K562 (cell line): Measurements from ENCODE around the gene PAQR8. TPM values are rescaled to one million over a fixed set of nuclear protein-coding genes. Genes with fewer than 3 reads are reported as not detected.

Experiments used
- ARHGAP35 ChIP-seq: fragments of 450-650 bp; IDR thresholded peaks from 2 replicates; pipeline ENCODE4 v1.6.1; 2018; ENCODE audit not compliant: partially characterized antibody
- ATF6 ChIP-seq: sonication (generic); formaldehyde crosslinking; IDR thresholded peaks from 2 replicates; pipeline ENCODE4 v1.4.0; 2020; ENCODE audit warnings: mild to moderate bottlenecking, missing genetic modification reagents
- CEBPG ChIP-seq, 3 experiments: fragments of 200-800 bp in 1 of 3; sonication (Bioruptor generic) in 1 of 3; sonication (generic) in 1 of 3; formaldehyde crosslinking in 1 of 3; IDR thresholded peaks in 2 of 3; conservative IDR thresholded peaks in 1 of 3; 2 replicates each; pipeline versions ENCODE4 v1.6.1 to v1.8.0; 2016 to 2022; ENCODE audit warnings: missing compliant biosample characterization in 2 of 3, missing genetic modification characterization in 2 of 3, mild to moderate bottlenecking in 1 of 3, missing genetic modification reagents in 1 of 3
- CXXC5 ChIP-seq: fragments of 250-450 bp; sonication (Bioruptor Pico); IDR thresholded peaks from 2 replicates; pipeline ENCODE4 v1.8.0; 2022; ENCODE audit warnings: inconsistent platforms, mild to moderate bottlenecking, moderate library complexity
- KHSRP ChIP-seq: fragments of 450-650 bp; IDR thresholded peaks from 2 replicates; pipeline ENCODE4 v1.6.1; 2017
- LEF1 ChIP-seq: fragments of 450-650 bp; IDR thresholded peaks from 2 replicates; pipeline ENCODE4 v1.6.1; 2016; ENCODE audit warnings: mild to moderate bottlenecking
- MCM5 ChIP-seq: fragments of 450-650 bp; IDR thresholded peaks from 2 replicates; pipeline ENCODE4 v1.6.1; 2016; ENCODE audit warnings: low read depth
- MYC ChIP-seq, 2 experiments: fragments of 250-450 bp in 1 of 2; sonication (Bioruptor Pico) in 1 of 2; IDR thresholded peaks; 2 replicates each; pipeline versions ENCODE4 v1.5.1 to v1.6.1; 2012 to 2021; ENCODE audit warnings: low read depth in 2 of 2, borderline replicate concordance in 1 of 2, improper control_type of control experiment in 1 of 2, low read length in 1 of 2, mild to moderate bottlenecking in 1 of 2, moderate library complexity in 1 of 2
- RUNX1 ChIP-seq: sonication (generic); IDR thresholded peaks from 2 replicates; pipeline ENCODE4 v1.6.1; 2016; ENCODE audit warnings: antibody characterized with exemption, low read depth
- SMAD2 ChIP-seq: fragments of 150-350 bp; IDR thresholded peaks from 2 replicates; pipeline ENCODE4 v1.6.1; 2014; ENCODE audit warnings: low read depth, mild to moderate bottlenecking, low read length
- SNAPC5 ChIP-seq: fragments of 250-450 bp; sonication (Bioruptor Pico); IDR thresholded peaks from 2 replicates; pipeline ENCODE4 v1.8.0; 2021; ENCODE audit warnings: moderate library complexity, mild to moderate bottlenecking, inconsistent platforms
- TAF1 ChIP-seq: IDR thresholded peaks from 2 replicates; pipeline ENCODE4 v1.6.1; 2011; ENCODE audit warnings: mild to moderate bottlenecking, low read length, moderate library complexity; ENCODE audit not compliant: insufficient read depth, control insufficient read depth, severe bottlenecking; ENCODE audit errors: extremely low read depth
- TEAD1 ChIP-seq, 2 experiments: fragments of 450-650 bp in 1 of 2; sonication (generic) in 1 of 2; formaldehyde crosslinking; IDR thresholded peaks; 2 replicates each; pipeline versions ENCODE4 v1.4.0 to v1.8.0; 2020 to 2022; ENCODE audit warnings: mild to moderate bottlenecking in 2 of 2, missing genetic modification reagents in 1 of 2
- ZNF174 ChIP-seq: fragments of 250-450 bp; sonication (Bioruptor Pico); IDR thresholded peaks from 2 replicates; pipeline ENCODE4 v1.4.0; 2020; ENCODE audit warnings: mild to moderate bottlenecking
- ZNF316 ChIP-seq: fragments of 450-650 bp; IDR thresholded peaks from 2 replicates; pipeline ENCODE4 v1.6.1; 2016
- ZNF695 ChIP-seq: fragments of 450-650 bp; formaldehyde crosslinking; IDR thresholded peaks from 2 replicates; pipeline ENCODE4 v1.4.0; 2020; ENCODE audit warnings: mild to moderate bottlenecking, moderate library complexity
- polyA plus RNA-seq, 8 experiments: library from polyadenylated mRNA; depleted of rRNA in 4 of 8; stranded (reverse) in 5 of 8; unstranded in 3 of 8; fragments of >200 nt; fragmentation: Nextera tagmentation in 2 of 8; fragmentation: Illumina TruSeq in 1 of 8; extraction: Ambion mirVana in 2 of 8; extraction: Trizol in 1 of 8; gene quantifications; 2 replicates each; pipeline versions ENCODE4 v1.2.1 to v1.2.3, GENCODE V29; 2011 to 2014; ENCODE audit warnings: inconsistent platforms in 1 of 8, missing spikeins in 1 of 8
- total RNA-seq, 7 experiments: library from RNA; depleted of rRNA in 6 of 7; stranded (reverse); fragments of >200 nt in 6 of 7; fragmentation: Illumina TruSeq in 2 of 7; extraction: Trizol in 2 of 7; gene quantifications; 2 replicates each; pipeline versions ENCODE4 v1.2.1 to v1.2.3, GENCODE V29; 2011 to 2021; ENCODE audit warnings: low replicate concordance in 1 of 7
- TF ChIP-seq, protein P1 (sequence below): fragments of 450-650 bp; IDR thresholded peaks from 2 replicates; pipeline ENCODE4 v1.6.1; 2016; ENCODE audit warnings: low read depth
- TF ChIP-seq, protein P2 (sequence below): fragments of 250-450 bp; sonication (Bioruptor Pico); IDR thresholded peaks from 2 replicates; pipeline ENCODE4 v1.8.0; 2021; ENCODE audit warnings: mild to moderate bottlenecking, moderate library complexity

Gene PAQR8
- total and polyA plus RNA-seq, 9 of the 15 experiments (the other 6 are each of a cell fraction or from before 2014, with no cell fraction given), result 1.4 to 10.2 (median 3.5) TPM

DNA sequence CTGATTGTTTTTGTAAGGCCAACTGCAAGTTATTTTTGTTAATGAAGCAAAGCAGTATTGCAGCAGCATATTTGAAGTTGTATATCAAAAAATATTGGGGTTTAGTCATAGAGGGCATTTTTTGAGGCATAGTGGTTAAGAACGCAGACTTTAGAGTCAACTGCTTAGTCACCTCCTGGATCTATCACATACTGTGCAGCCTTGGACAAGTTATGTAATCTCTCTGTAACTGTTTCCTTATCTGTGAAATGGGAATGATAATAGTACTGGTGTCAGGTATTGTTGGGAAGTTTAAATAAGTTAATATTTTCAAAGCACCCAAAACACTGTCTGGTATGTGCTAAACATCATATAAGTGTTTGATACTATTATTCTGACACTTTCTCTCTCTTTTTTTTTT is 31.0 kb downstream of the PAQR8 start (continued):
- TF ChIP-seq, protein P1, sequence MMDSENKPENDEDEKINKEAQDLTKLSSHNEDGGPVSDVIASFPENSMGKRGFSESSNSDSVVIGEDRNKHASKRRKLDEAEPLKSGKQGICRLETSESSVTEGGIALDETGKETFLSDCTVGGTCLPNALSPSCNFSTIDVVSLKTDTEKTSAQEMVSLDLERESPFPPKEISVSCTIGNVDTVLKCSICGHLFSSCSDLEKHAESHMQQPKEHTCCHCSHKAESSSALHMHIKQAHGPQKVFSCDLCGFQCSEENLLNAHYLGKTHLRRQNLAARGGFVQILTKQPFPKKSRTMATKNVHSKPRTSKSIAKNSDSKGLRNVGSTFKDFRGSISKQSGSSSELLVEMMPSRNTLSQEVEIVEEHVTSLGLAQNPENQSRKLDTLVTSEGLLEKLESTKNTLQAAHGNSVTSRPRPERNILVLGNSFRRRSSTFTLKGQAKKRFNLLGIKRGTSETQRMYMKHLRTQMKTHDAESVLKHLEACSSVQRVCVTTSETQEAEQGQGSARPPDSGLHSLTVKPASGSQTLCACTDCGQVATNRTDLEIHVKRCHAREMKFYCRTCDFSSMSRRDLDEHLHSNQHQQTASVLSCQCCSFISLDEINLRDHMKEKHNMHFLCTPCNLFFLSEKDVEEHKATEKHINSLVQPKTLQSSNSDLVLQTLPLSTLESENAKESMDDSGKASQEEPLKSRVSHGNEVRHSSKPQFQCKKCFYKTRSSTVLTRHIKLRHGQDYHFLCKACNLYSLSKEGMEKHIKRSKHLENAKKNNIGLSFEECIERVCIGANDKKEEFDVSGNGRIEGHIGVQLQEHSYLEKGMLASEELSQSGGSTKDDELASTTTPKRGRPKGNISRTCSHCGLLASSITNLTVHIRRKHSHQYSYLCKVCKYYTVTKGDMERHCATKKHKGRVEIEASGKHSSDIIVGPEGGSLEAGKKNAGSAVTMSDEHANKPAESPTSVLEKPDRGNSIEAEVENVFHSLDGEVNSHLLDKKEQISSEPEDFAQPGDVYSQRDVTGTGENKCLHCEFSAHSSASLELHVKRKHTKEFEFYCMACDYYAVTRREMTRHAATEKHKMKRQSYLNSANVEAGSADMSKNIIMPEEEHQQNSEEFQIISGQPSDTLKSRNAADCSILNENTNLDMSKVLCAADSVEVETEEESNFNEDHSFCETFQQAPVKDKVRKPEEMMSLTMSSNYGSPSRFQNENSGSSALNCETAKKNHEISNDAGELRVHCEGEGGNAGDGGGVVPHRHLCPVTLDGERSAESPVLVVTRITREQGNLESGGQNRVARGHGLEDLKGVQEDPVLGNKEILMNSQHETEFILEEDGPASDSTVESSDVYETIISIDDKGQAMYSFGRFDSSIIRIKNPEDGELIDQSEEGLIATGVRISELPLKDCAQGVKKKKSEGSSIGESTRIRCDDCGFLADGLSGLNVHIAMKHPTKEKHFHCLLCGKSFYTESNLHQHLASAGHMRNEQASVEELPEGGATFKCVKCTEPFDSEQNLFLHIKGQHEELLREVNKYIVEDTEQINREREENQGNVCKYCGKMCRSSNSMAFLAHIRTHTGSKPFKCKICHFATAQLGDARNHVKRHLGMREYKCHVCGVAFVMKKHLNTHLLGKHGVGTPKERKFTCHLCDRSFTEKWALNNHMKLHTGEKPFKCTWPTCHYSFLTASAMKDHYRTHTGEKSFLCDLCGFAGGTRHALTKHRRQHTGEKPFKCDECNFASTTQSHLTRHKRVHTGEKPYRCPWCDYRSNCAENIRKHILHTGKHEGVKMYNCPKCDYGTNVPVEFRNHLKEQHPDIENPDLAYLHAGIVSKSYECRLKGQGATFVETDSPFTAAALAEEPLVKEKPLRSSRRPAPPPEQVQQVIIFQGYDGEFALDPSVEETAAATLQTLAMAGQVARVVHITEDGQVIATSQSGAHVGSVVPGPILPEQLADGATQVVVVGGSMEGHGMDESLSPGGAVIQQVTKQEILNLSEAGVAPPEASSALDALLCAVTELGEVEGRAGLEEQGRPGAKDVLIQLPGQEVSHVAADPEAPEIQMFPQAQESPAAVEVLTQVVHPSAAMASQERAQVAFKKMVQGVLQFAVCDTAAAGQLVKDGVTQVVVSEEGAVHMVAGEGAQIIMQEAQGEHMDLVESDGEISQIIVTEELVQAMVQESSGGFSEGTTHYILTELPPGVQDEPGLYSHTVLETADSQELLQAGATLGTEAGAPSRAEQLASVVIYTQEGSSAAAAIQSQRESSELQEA, result no peak
- TF ChIP-seq CXXC5 (CRISPR knock-in tag), result no peak
- no peak for TF ChIP-seq ATF6 (CRISPR knock-in tag)
- TF ChIP-seq ARHGAP35, result no peak
- no peak for TF ChIP-seq ZNF174
- no peak for TF ChIP-seq SMAD2
- no peak for TF ChIP-seq MYC (IDR thresholded peaks at IDR 0.05; ENCODE audit: low read depth, low read length)
- no peak for TF ChIP-seq MYC (CRISPR knock-in tag; IDR thresholded peaks at IDR 0.05; ENCODE audit: borderline replicate concordance, low read depth)
- no peak for TF ChIP-seq KHSRP
- TF ChIP-seq TEAD1 (CRISPR knock-in tag; IDR thresholded peaks at IDR 0.05), result no peak
- TF ChIP-seq, protein P2, sequence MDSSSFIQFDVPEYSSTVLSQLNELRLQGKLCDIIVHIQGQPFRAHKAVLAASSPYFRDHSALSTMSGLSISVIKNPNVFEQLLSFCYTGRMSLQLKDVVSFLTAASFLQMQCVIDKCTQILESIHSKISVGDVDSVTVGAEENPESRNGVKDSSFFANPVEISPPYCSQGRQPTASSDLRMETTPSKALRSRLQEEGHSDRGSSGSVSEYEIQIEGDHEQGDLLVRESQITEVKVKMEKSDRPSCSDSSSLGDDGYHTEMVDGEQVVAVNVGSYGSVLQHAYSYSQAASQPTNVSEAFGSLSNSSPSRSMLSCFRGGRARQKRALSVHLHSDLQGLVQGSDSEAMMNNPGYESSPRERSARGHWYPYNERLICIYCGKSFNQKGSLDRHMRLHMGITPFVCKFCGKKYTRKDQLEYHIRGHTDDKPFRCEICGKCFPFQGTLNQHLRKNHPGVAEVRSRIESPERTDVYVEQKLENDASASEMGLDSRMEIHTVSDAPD (CRISPR knock-in tag), result no peak
- TF ChIP-seq MCM5, result no peak
- TF ChIP-seq TAF1, result no peak
- 0 out of 2 replicates have a peak, but pooled peaks have one; percentile 37 for TF ChIP-seq ZNF316
- TF ChIP-seq ZNF695 (CRISPR knock-in tag), result no peak
- TF ChIP-seq LEF1, result no peak
- TF ChIP-seq SNAPC5 (CRISPR knock-in tag), result no peak
- TF ChIP-seq RUNX1, result no peak
- TF ChIP-seq CEBPG (CRISPR knock-in tag; IDR thresholded peaks at IDR 0.05), result no peak
- TF ChIP-seq CEBPG (tag; conservative IDR thresholded peaks at IDR 0.05 in 1 of 2, IDR thresholded peaks at IDR 0.05 in 1 of 2), result peak in 1 of 2 experiments; percentile 35; a peak in 2 of 4 replicates
